ENCODE data around the gene RASGRF2.

The RASGRF2 gene

DNA sequence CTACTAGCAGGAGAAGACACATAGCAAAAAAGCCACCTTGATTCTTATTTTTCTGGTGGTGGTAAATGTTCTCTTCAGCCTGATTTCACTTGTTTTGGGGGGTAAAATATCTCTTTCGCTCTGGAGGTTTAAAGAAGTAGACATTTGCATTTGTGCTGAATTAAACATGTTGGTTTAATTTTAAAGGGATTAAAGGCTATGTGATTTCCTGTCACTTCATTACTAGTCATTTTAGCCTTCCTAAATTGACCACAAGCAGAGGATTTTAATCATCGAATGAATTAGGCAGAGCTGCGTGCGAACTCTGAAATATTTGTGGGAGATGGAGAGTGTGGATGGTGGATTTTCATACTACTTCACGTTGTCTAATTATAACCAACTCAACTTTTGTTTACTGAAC is 4.8 kb downstream of the RASGRF2 start:
- TF ChIP-seq TCF12 (IDR thresholded peaks at IDR 0.05; ENCODE audit: low read depth) (no peak), TAF1 (IDR thresholded peaks at IDR 0.05; ENCODE audit: low read depth) (no peak), CEBPB (IDR thresholded peaks at IDR 0.05) (no peak), FOXM1 (IDR thresholded peaks at IDR 0.05; ENCODE audit: borderline replicate concordance, low read depth) (no peak), EGR1 (IDR thresholded peaks at IDR 0.05) (no peak), EP300 (IDR thresholded peaks at IDR 0.05; ENCODE audit: borderline replicate concordance) (no peak), YY1 (IDR thresholded peaks at IDR 0.05; ENCODE audit: low read depth) (no peak)
- TF ChIP-seq, protein P1, sequence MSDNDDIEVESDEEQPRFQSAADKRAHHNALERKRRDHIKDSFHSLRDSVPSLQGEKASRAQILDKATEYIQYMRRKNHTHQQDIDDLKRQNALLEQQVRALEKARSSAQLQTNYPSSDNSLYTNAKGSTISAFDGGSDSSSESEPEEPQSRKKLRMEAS (IDR thresholded peaks at IDR 0.05), result no peak

DNA sequence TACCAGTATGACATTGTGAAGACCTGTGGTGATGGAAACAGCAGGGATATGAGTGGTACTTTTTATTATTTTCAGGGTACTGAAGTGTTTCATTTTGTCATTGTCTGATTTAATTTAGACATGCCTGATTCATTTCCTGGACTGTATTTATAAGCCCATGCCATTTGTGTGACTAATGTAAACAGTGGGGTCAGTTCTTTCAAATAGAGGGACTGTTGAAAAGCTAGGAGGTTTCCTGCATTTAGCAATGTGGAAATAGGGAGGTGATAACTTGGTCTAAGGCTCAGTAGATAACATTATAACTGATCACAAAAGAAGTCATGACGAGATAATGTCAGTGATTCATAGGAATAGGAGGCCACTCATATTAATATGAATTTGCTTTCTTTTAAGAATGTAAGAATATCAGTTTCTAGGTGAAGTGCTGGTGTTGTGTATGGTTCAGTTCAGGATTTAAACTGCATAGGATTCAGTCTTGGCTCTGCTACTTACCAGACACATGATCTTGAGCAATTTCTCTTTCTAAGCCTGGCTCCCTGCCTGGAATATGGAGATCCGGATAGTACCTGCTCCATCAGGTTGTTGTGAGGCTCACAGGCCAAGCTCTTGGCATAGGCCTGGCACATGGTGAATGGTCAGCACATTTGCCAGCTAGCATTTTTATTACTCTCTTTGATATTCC is 7.5 kb downstream of the RASGRF2 start:
- no peak for TF ChIP-seq RAD21 (IDR thresholded peaks at IDR 0.05; ENCODE audit: low read depth)
- no peak for TF ChIP-seq YY1 (IDR thresholded peaks at IDR 0.05; ENCODE audit: low read depth)
- TF ChIP-seq CREB1 (IDR thresholded peaks at IDR 0.05; ENCODE audit: low read depth), result no peak
- no peak for TF ChIP-seq EGR1 (IDR thresholded peaks at IDR 0.05)
- no peak for TF ChIP-seq EP300 (IDR thresholded peaks at IDR 0.05; ENCODE audit: borderline replicate concordance)
- TF ChIP-seq NFIC (IDR thresholded peaks at IDR 0.05), result no peak
- TF ChIP-seq, protein P2, sequence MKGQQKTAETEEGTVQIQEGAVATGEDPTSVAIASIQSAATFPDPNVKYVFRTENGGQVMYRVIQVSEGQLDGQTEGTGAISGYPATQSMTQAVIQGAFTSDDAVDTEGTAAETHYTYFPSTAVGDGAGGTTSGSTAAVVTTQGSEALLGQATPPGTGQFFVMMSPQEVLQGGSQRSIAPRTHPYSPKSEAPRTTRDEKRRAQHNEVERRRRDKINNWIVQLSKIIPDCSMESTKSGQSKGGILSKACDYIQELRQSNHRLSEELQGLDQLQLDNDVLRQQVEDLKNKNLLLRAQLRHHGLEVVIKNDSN (IDR thresholded peaks at IDR 0.05), result no peak
- no peak for TF ChIP-seq TAF1 (IDR thresholded peaks at IDR 0.05; ENCODE audit: low read depth)
- no peak for TF ChIP-seq TCF12 (IDR thresholded peaks at IDR 0.05; ENCODE audit: low read depth)
- TF ChIP-seq ZBTB7A (IDR thresholded peaks at IDR 0.05; ENCODE audit: low read depth), result no peak

DNA sequence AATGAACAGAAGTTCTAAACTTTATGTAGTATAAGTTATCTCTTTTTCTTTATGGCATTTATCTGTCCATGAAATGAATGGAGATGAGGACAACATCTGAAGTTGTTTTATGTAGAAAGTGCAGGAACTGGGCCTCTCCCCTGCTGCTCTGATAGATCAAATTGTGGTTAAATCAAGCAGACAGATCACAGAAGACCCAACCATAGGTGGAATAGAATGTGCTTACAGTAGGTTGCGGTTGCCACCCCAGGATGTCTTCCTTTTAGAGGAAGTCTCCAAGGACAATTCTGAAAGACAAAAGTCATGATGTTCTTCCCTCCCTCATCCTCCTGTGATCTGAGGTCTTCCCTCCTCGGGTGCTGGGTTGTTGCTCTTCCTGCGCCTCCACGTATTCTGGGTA is 12.9 kb downstream of the RASGRF2 start:
- TF ChIP-seq, protein P3, sequence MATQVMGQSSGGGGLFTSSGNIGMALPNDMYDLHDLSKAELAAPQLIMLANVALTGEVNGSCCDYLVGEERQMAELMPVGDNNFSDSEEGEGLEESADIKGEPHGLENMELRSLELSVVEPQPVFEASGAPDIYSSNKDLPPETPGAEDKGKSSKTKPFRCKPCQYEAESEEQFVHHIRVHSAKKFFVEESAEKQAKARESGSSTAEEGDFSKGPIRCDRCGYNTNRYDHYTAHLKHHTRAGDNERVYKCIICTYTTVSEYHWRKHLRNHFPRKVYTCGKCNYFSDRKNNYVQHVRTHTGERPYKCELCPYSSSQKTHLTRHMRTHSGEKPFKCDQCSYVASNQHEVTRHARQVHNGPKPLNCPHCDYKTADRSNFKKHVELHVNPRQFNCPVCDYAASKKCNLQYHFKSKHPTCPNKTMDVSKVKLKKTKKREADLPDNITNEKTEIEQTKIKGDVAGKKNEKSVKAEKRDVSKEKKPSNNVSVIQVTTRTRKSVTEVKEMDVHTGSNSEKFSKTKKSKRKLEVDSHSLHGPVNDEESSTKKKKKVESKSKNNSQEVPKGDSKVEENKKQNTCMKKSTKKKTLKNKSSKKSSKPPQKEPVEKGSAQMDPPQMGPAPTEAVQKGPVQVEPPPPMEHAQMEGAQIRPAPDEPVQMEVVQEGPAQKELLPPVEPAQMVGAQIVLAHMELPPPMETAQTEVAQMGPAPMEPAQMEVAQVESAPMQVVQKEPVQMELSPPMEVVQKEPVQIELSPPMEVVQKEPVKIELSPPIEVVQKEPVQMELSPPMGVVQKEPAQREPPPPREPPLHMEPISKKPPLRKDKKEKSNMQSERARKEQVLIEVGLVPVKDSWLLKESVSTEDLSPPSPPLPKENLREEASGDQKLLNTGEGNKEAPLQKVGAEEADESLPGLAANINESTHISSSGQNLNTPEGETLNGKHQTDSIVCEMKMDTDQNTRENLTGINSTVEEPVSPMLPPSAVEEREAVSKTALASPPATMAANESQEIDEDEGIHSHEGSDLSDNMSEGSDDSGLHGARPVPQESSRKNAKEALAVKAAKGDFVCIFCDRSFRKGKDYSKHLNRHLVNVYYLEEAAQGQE (IDR thresholded peaks at IDR 0.05; ENCODE audit: low read depth), result no peak
- TF ChIP-seq NFIC (IDR thresholded peaks at IDR 0.05), result no peak
- no peak for TF ChIP-seq FOXM1 (IDR thresholded peaks at IDR 0.05; ENCODE audit: borderline replicate concordance, low read depth)

DNA sequence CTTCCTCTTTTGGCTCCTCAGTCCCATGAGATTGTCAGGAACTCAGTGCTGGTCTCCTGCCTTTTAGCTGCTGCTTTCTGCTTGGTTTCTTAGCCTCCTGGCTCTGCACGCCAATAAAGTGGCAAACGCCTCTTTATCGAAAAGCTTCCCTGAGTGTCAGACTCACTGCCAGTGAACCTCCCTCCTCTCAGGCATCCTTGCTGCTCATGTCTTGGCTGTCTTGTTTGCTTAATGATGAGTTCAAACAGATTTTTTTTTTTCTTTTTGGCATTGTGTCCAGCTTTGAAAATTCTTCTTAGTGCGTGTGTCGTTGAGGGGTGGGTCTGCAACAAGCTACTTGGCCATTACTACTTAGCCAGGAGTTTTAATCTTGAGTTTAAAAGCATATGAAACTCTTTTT is 14.9 kb downstream of the RASGRF2 start:
- TF ChIP-seq, protein P2 (IDR thresholded peaks at IDR 0.05), result no peak
- no peak for TF ChIP-seq TCF12 (IDR thresholded peaks at IDR 0.05; ENCODE audit: low read depth)
- TF ChIP-seq CEBPB (IDR thresholded peaks at IDR 0.05), result no peak
- TF ChIP-seq RAD21 (IDR thresholded peaks at IDR 0.05; ENCODE audit: low read depth), result no peak
- no peak for TF ChIP-seq TEAD4 (IDR thresholded peaks at IDR 0.05)

DNA sequence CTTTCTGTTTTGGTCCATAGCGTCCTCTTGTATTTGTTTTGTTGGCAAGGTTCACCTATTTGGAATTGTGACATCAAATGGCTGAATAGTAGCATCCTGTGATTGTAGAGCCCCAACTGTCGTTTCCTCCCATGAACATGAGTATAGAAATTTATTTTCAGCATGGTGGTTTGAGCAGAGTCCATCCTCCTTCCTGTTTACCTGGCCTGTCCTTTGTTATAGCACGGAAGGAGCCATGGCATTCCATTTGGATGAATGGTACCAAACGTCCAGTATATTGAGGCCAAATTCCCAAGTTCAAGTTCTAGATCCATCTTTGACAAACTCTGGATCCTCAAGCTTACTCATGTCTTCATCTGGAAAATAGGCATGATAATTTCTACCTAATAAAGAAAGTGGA is 16.8 kb downstream of the RASGRF2 start:
- TF ChIP-seq, protein P1 (IDR thresholded peaks at IDR 0.05), result no peak
- TF ChIP-seq RAD21 (IDR thresholded peaks at IDR 0.05; ENCODE audit: low read depth), result no peak
- no peak for TF ChIP-seq YY1 (IDR thresholded peaks at IDR 0.05; ENCODE audit: low read depth)
- TF ChIP-seq, protein P3 (IDR thresholded peaks at IDR 0.05; ENCODE audit: low read depth), result no peak
- TF ChIP-seq EGR1 (IDR thresholded peaks at IDR 0.05), result no peak
- TF ChIP-seq TCF12 (IDR thresholded peaks at IDR 0.05; ENCODE audit: low read depth), result no peak
- TF ChIP-seq, protein P2 (IDR thresholded peaks at IDR 0.05), result no peak
- TF ChIP-seq TAF1 (IDR thresholded peaks at IDR 0.05; ENCODE audit: low read depth), result no peak
- TF ChIP-seq FOXM1 (IDR thresholded peaks at IDR 0.05; ENCODE audit: borderline replicate concordance, low read depth), result no peak
- TF ChIP-seq EP300 (IDR thresholded peaks at IDR 0.05; ENCODE audit: borderline replicate concordance), result no peak
- TF ChIP-seq CEBPB (IDR thresholded peaks at IDR 0.05), result no peak
- no peak for TF ChIP-seq CREB1 (IDR thresholded peaks at IDR 0.05; ENCODE audit: low read depth)
- TF ChIP-seq TEAD4 (IDR thresholded peaks at IDR 0.05), result no peak
- TF ChIP-seq NFIC (IDR thresholded peaks at IDR 0.05), result no peak
- no peak for TF ChIP-seq ZBTB7A (IDR thresholded peaks at IDR 0.05; ENCODE audit: low read depth)

DNA sequence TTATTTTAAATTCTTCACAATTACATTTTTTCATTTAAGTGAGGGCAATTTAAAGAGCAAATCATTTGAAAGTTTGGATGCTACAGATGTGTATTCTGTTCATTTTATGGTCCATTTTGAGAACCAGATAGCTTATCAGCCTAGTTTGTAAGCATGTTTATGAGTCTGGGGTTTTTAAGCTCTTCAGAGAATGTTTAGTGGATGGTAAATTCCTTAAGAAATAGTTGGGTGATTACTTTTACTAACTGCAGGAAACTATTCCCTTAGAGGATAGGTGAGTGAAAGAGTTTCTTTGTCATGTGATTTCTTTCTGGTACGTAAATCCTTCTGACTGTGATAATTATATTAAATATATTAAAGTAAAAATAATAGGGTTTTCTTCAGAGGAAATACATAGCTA is 17.6 kb downstream of the RASGRF2 start:
- TF ChIP-seq NFIC (IDR thresholded peaks at IDR 0.05) (no peak), RAD21 (IDR thresholded peaks at IDR 0.05; ENCODE audit: low read depth) (no peak), EGR1 (IDR thresholded peaks at IDR 0.05) (no peak), TAF1 (IDR thresholded peaks at IDR 0.05; ENCODE audit: low read depth) (no peak), CREB1 (IDR thresholded peaks at IDR 0.05; ENCODE audit: low read depth) (no peak), YY1 (IDR thresholded peaks at IDR 0.05; ENCODE audit: low read depth) (no peak), TCF12 (IDR thresholded peaks at IDR 0.05; ENCODE audit: low read depth) (no peak), ZBTB7A (IDR thresholded peaks at IDR 0.05; ENCODE audit: low read depth) (no peak), CEBPB (IDR thresholded peaks at IDR 0.05) (no peak), EP300 (IDR thresholded peaks at IDR 0.05; ENCODE audit: borderline replicate concordance) (no peak), FOXM1 (IDR thresholded peaks at IDR 0.05; ENCODE audit: borderline replicate concordance, low read depth) (no peak), TEAD4 (IDR thresholded peaks at IDR 0.05) (no peak)
- TF ChIP-seq, protein P3 (IDR thresholded peaks at IDR 0.05; ENCODE audit: low read depth), result no peak
- TF ChIP-seq, protein P1 (IDR thresholded peaks at IDR 0.05), result no peak
- TF ChIP-seq, protein P2 (IDR thresholded peaks at IDR 0.05), result no peak

Data from Ishikawa (cell line).